Esophagus (tissue), 2 donors: Measurements from ENCODE around the gene OTUD3. TPM values are rescaled to one million over a fixed set of nuclear protein-coding genes. Genes with fewer than 3 reads are reported as not detected.

ENCODE experiments used
- H3K27ac ChIP-seq, 2 donors: one replicate each; pipeline ENCODE4 v1.5.1; 2013; ENCODE audit warnings: low read depth in 2 of 2, mild to moderate bottlenecking in 2 of 2, inconsistent platforms in 1 of 2, low read length in 1 of 2, moderate library complexity in 1 of 2
- H3K27me3 ChIP-seq, 2 donors: one replicate each; pipeline ENCODE4 v1.6.1; 2013; ENCODE audit warnings: low read length in 2 of 2, control low read depth in 1 of 2, mild to moderate bottlenecking in 1 of 2; ENCODE audit not compliant: insufficient read depth in 2 of 2, control insufficient read depth in 1 of 2
- H3K36me3 ChIP-seq, 2 donors: one replicate each; pipeline ENCODE4 v1.6.1; 2013; ENCODE audit warnings: low read length in 1 of 2; ENCODE audit not compliant: control insufficient read depth in 2 of 2, insufficient read depth in 2 of 2
- H3K4me1 ChIP-seq, 2 donors: one replicate each; pipeline ENCODE4 v1.6.1; 2013; ENCODE audit warnings: low read length in 1 of 2; ENCODE audit not compliant: control insufficient read depth in 2 of 2, insufficient read depth in 2 of 2
- H3K4me3 ChIP-seq, 2 donors: one replicate each; pipeline ENCODE4 v1.5.1; 2013; ENCODE audit warnings: low read length in 2 of 2, mild to moderate bottlenecking in 2 of 2, low read depth in 1 of 2, moderate library complexity in 1 of 2
- H3K9me3 ChIP-seq, 2 donors: one replicate each; pipeline ENCODE4 v1.6.1; 2013; ENCODE audit warnings: mild to moderate bottlenecking in 2 of 2, low read depth in 1 of 2, low read length in 1 of 2, moderate library complexity in 1 of 2; ENCODE audit not compliant: control insufficient read depth in 2 of 2, insufficient read depth in 1 of 2
- WGBS, 2 donors: extraction: QIAGEN DNeasy Blood & Tissue Kit; methylation state at CpG; one replicate each; pipeline ENCODE4 v1.1.7; 2013; 5-methylcytosine and 5-hydroxymethylcytosine counted together
- polyA plus RNA-seq, 2 donors: library from polyadenylated mRNA; stranded (reverse); fragments of 200-250 nt; gene quantifications; one replicate each; pipeline ENCODE4 v1.2.3, GENCODE V29; 2013
- donor health status: healthy with polysubstance abuse.
- donor health status: Bipolar disorder and iron deficiency.

OTUD3 gene
- polyA plus RNA-seq, 2 donors: 1.4 to 2.4 TPM

GRCh38 chr1:19901653-19902052 is 19.5 kb downstream of the OTUD3 start:
- no peak overlapping the region for H3K4me3 ChIP-seq

GRCh38 chr1:19903621-19904020 is 21.4 kb downstream of the OTUD3 start:
- 68 to 89% methylated on average over 7 of the region's 7 CpGs for WGBS, 2 donors
- H3K27ac ChIP-seq: no peak overlapping the region
- H3K27me3 ChIP-seq: no peaks in the 10 kb centered on the region
- peaks cover 9 to 11% of the 10 kb centered on the region in 2 donors for H3K36me3 ChIP-seq
- H3K4me3 ChIP-seq: no peak overlapping the region
- peaks cover 0 to 2% of the 10 kb centered on the region in 2 donors for H3K4me1 ChIP-seq
- no peaks in the 10 kb centered on the region for H3K9me3 ChIP-seq

More at GRCh38 chr1:19901653-19902052, 19.5 kb downstream of the OTUD3 start:
- H3K27me3 ChIP-seq: no peaks in the 10 kb centered on the region
- H3K4me1 ChIP-seq: peaks cover 0 to 2% of the 10 kb centered on the region in 2 donors
- no peaks in the 10 kb centered on the region for H3K9me3 ChIP-seq
- 91 to 93% methylated on average over 1 of the region's 1 CpG for WGBS, 2 donors
- H3K36me3 ChIP-seq: peaks cover 1 to 7% of the 10 kb centered on the region in 2 donors
- no peak overlapping the region for H3K27ac ChIP-seq

- Histone ChIP-seq H3K27me3 (no peaks in the 10 kb centered on the region), H3K4me3 (no peak overlapping the region), H3K9me3 (no peaks in the 10 kb centered on the region), H3K27ac (no peak overlapping the region), H3K36me3 (peaks cover 16 to 18% of the 10 kb centered on the region in 2 donors), H3K4me1 (peaks cover 0 to 2% of the 10 kb centered on the region in 2 donors)
- WGBS, 2 donors: 94 to 95% methylated on average over 13 of the region's 13 CpGs
These were observed 25.3 kb downstream of the OTUD3 start for GRCh38 chr1:19907456-19907855.

GRCh38 chr1:19909392-19909791 is 27.2 kb downstream of the OTUD3 start:
- 94% methylated on average over 5 of the region's 5 CpGs for WGBS, 2 donors
- Histone ChIP-seq H3K36me3 (peaks cover 19 to 21% of the 10 kb centered on the region in 2 donors), H3K27me3 (no peaks in the 10 kb centered on the region), H3K27ac (no peak overlapping the region), H3K4me3 (no peak overlapping the region), H3K9me3 (no peaks in the 10 kb centered on the region), H3K4me1 (no peaks in the 10 kb centered on the region)

- Histone ChIP-seq H3K4me3 (no peak overlapping the region), H3K27me3 (no peaks in the 10 kb centered on the region), H3K27ac (no peak overlapping the region), H3K36me3 (peaks cover 21 to 24% of the 10 kb centered on the region in 2 donors), H3K9me3 (no peaks in the 10 kb centered on the region), H3K4me1 (no peaks in the 10 kb centered on the region)
- 88 to 91% methylated on average over 3 of the region's 3 CpGs for WGBS, 2 donors
These were observed 27.8 kb downstream of the OTUD3 start for GRCh38 chr1:19909971-19910370.

- H3K4me1 ChIP-seq: no peaks in the 10 kb centered on the region
- WGBS, 2 donors: 85 to 90% methylated on average over 3 of the region's 3 CpGs
- no peak overlapping the region for H3K4me3 ChIP-seq
- no peaks in the 10 kb centered on the region for H3K27me3 ChIP-seq
- no peaks in the 10 kb centered on the region for H3K9me3 ChIP-seq
- H3K27ac ChIP-seq: no peak overlapping the region
- peaks cover 21 to 24% of the 10 kb centered on the region in 2 donors for H3K36me3 ChIP-seq
These were observed 28.5 kb downstream of the OTUD3 start for GRCh38 chr1:19910650-19911049.

- Histone ChIP-seq H3K27me3 (no peaks in the 10 kb centered on the region), H3K27ac (no peak overlapping the region), H3K36me3 (peaks cover 3 to 10% of the 10 kb centered on the region in 2 donors), H3K4me1 (peaks cover 0 to 3% of the 10 kb centered on the region in 2 donors), H3K4me3 (no peak overlapping the region), H3K9me3 (no peaks in the 10 kb centered on the region)
- WGBS, 2 donors: 14 to 18% methylated on average over 6 of the region's 6 CpGs
These were observed 35.9 kb downstream of the OTUD3 start for GRCh38 chr1:19918057-19918456.

GRCh38 chr1:19920132-19920710 is 38.0 kb downstream of the OTUD3 start:
- no peaks in the 10 kb centered on the region for H3K9me3 ChIP-seq
- WGBS, 2 donors: 86 to 89% methylated on average over 19 of the region's 19 CpGs
- H3K27me3 ChIP-seq: no peaks in the 10 kb centered on the region
- peaks cover 0 to 3% of the 10 kb centered on the region in 2 donors for H3K4me1 ChIP-seq
- H3K4me3 ChIP-seq: no peak overlapping the region
- H3K27ac ChIP-seq: no peak overlapping the region
- no peaks in the 10 kb centered on the region for H3K36me3 ChIP-seq

- no peaks in the 10 kb centered on the region for H3K36me3 ChIP-seq
- peaks cover 0 to 3% of the 10 kb centered on the region in 2 donors for H3K4me1 ChIP-seq
- no peak overlapping the region for H3K27ac ChIP-seq
- 54 to 60% methylated on average over 13 of the region's 13 CpGs for WGBS, 2 donors
- no peaks in the 10 kb centered on the region for H3K9me3 ChIP-seq
- H3K27me3 ChIP-seq: no peaks in the 10 kb centered on the region
- H3K4me3 ChIP-seq: no peak overlapping the region
These were observed 39.1 kb downstream of the OTUD3 start for GRCh38 chr1:19921310-19921709.

GRCh38 chr1:19922015-19922688 is 40.0 kb downstream of the OTUD3 start:
- 53 to 56% methylated on average over 17 of the region's 17 CpGs for WGBS, 2 donors
- no peaks in the 10 kb centered on the region for H3K36me3 ChIP-seq

More at GRCh38 chr1:19922015-19922688, 40.0 kb downstream of the OTUD3 start:
- Histone ChIP-seq H3K4me3 (no peak overlapping the region), H3K4me1 (peaks cover 0 to 3% of the 10 kb centered on the region in 2 donors), H3K27ac (no peak overlapping the region), H3K27me3 (no peaks in the 10 kb centered on the region), H3K9me3 (no peaks in the 10 kb centered on the region)
